Fibroblast of skin of back (primary cell): ENCODE data around the gene FKBP6.
"Not testable (repeated sequence)": the region's sequence is repeated elsewhere in the genome, so short reads cannot be mapped to it uniquely, and the experiment has no call there.

Experiments
- DNase-seq: peaks from one replicate; pipeline ENCODE4 v3.0.0-alpha.2; 2013

FKBP6 gene

GRCh38 chr7:73324081-73324845, 3.7 kb upstream of the FKBP6 start:
- peak; percentile 39 for DNase-seq

GRCh38 chr7:73325424-73325823, 2.5 kb upstream of the FKBP6 start:
- not testable (repeated sequence) for DNase-seq

GRCh38 chr7:73327449-73327848, 512 bp upstream of the FKBP6 start:
- DNase-seq: not testable (repeated sequence)

GRCh38 chr7:73328696-73329095, 735 bp downstream of the FKBP6 start:
- DNase-seq: no peak

- DNase-seq: peak; percentile 41
These were observed 2.1 kb downstream of the FKBP6 start for GRCh38 chr7:73329861-73330581.

GRCh38 chr7:73330772-73331171, 2.8 kb downstream of the FKBP6 start:
- no peak for DNase-seq

- DNase-seq: no peak
These were observed 4.5 kb downstream of the FKBP6 start for GRCh38 chr7:73332447-73332846.

- DNase-seq: no peak
These were observed 10.4 kb downstream of the FKBP6 start for GRCh38 chr7:73338321-73338720.

- no peak for DNase-seq
These were observed 12.6 kb downstream of the FKBP6 start for GRCh38 chr7:73340514-73340913.

- DNase-seq: peak; percentile 81
These were observed 13.9 kb downstream of the FKBP6 start for GRCh38 chr7:73341877-73342276.

GRCh38 chr7:73342645-73343044, 14.7 kb downstream of the FKBP6 start:
- DNase-seq: peak; percentile 73

- DNase-seq: no peak
These were observed 15.9 kb downstream of the FKBP6 start for GRCh38 chr7:73343671-73344380.

GRCh38 chr7:73345538-73345937, 17.6 kb downstream of the FKBP6 start:
- DNase-seq: no peak

GRCh38 chr7:73345951-73346350, 18.0 kb downstream of the FKBP6 start:
- DNase-seq: no peak

- no peak for DNase-seq
These were observed 21.8 kb downstream of the FKBP6 start for GRCh38 chr7:73349763-73350162.

GRCh38 chr7:73350306-73351068, 22.5 kb downstream of the FKBP6 start:
- DNase-seq: no peak

GRCh38 chr7:73351447-73352167, 23.6 kb downstream of the FKBP6 start:
- DNase-seq: no peak

- DNase-seq: no peak
These were observed 24.8 kb downstream of the FKBP6 start for GRCh38 chr7:73352784-73353183.

GRCh38 chr7:73353243-73353642, 25.3 kb downstream of the FKBP6 start:
- no peak for DNase-seq

GRCh38 chr7:73354196-73354595, 26.2 kb downstream of the FKBP6 start:
- no peak for DNase-seq

GRCh38 chr7:73354821-73355220, 26.9 kb downstream of the FKBP6 start:
- no peak for DNase-seq

GRCh38 chr7:73356159-73356558, 28.2 kb downstream of the FKBP6 start:
- DNase-seq: no peak
